Heart right ventricle (tissue), 16 donors: ENCODE data around the gene MS4A2. TPM values are rescaled to one million over a fixed set of nuclear protein-coding genes. Genes with fewer than 3 reads are reported as not detected.

Experiments
- ATAC-seq, 8 donors: fragments of 200-7000 bp; cut with Tn5 transposase; one replicate each; pipeline ENCODE4 v1.9.1; 2020; ENCODE audit warnings: mild to moderate bottlenecking in 8 of 8, moderate library complexity in 8 of 8, moderate number of reproducible peaks in 1 of 8
- DNase-seq, 2 donors: peaks; one replicate each; pipeline ENCODE4 v3.0.0-alpha.2; 2020
- H3K27ac ChIP-seq, 10 donors: fragments of 200-600 bp; sonication (generic) in 2 of 10; one replicate each; pipeline versions ENCODE4 v1.5.0 to v1.8.0; 2020 to 2022; ENCODE audit warnings: mild to moderate bottlenecking in 3 of 10
- H3K27me3 ChIP-seq, 7 donors: fragments of 200-600 bp; one replicate each; pipeline ENCODE4 v1.8.0; 2021 to 2022; ENCODE audit warnings: mild to moderate bottlenecking in 2 of 7
- H3K36me3 ChIP-seq, 9 donors: fragments of 200-600 bp; sonication (generic) in 1 of 9; one replicate each; pipeline versions ENCODE4 v1.5.0 to v1.8.0; 2020 to 2022; ENCODE audit warnings: mild to moderate bottlenecking in 2 of 9
- H3K4me1 ChIP-seq, 9 donors: fragments of 200-600 bp; sonication (generic) in 1 of 9; one replicate each; pipeline versions ENCODE4 v1.5.0 to v1.8.0; 2020 to 2022; ENCODE audit warnings: mild to moderate bottlenecking in 4 of 9
- H3K4me3 ChIP-seq, 10 donors: fragments of 200-600 bp; sonication (generic) in 2 of 10; one replicate each; pipeline versions ENCODE4 v1.5.0 to v1.8.0; 2020 to 2022; ENCODE audit warnings: mild to moderate bottlenecking in 7 of 10, moderate library complexity in 2 of 10
- H3K9me3 ChIP-seq, 11 donors: fragments of 200-600 bp in 10 of 11; sonication (generic) in 2 of 11; one replicate each; pipeline versions ENCODE4 v1.5.0 to v1.8.0; 2013 to 2022; ENCODE audit warnings: mild to moderate bottlenecking in 2 of 11, control low read depth in 1 of 11, moderate library complexity in 1 of 11
- WGBS, 2 donors: extraction: QIAGEN DNeasy Blood & Tissue Kit; methylation state at CpG; one replicate each; pipeline ENCODE4 v1.1.7; 2013; ENCODE audit warnings: inconsistent platforms in 1 of 2; 5-methylcytosine and 5-hydroxymethylcytosine counted together
- intact Hi-C, 10 donors: fragments of 100-400 bp; cut with DNase I; formaldehyde crosslinking; loops; one replicate each; pipeline versions ENCODE4 v1.11.1 to v1.14.2; 2022
- polyA plus RNA-seq, 2 donors: library from polyadenylated mRNA; stranded (reverse); fragments of 200-250 nt; gene quantifications; one replicate each; pipeline ENCODE4 v1.2.3, GENCODE V29; 2013
- total RNA-seq, 10 donors: library from RNA; stranded (reverse); fragmentation: NEBNext Ultra II Directional in 3 of 10; extraction: Animal tissue kit (Norgen Biotek cat#: 25700) in 3 of 10; gene quantifications; one replicate each; pipeline versions ENCODE4 v1.2.1 to v1.2.4, GENCODE V29; 2021 to 2023
- TF ChIP-seq, protein P1 (sequence below), 9 donors: fragments of 200-600 bp; sonication (generic) in 2 of 9; IDR thresholded peaks; one replicate each; pipeline versions ENCODE4 v1.5.0 to v1.8.0; 2021 to 2022; ENCODE audit warnings: antibody characterized with exemption in 9 of 9, mild to moderate bottlenecking in 5 of 9, moderate library complexity in 1 of 9
- donor health status: Arrhythmogenic right ventricular cardiomyopathy.
- donor health status: ischemic (EF 13 %, LVEDD 7.1; RV severe dilation, severe dysfunction).
- donor health status: healthy with polysubstance abuse.
- donor health status: DM: no; HTN: yes; CAD: no.
- donor health status: DM: no; HTN: no; CAD: no.
- donor health status: ischemic (EF 25% LVEDD 6.9; RV normal size, moderate dysfunction).
- donor health status: ischemic (EF 25% LVEDD 5.7; RV mildly dilated, moderate dysfunction).
- donor health status: healthy.
- donor health status: DM: yes; HTN: yes; CAD: no.
- donor health status: Ischemic cardiomyopathy.
- donor health status: ischemic (EF 35%, LVEDD 5.7; RV mildly dilated, moderate dysfunction).
- donor health status: nonischemic (EF 11% LVEDD 7.7; RV severe dilation, severe dysfunction).
- donor health status: DM: yes; HTN: yes; CAD: no.
- donor health status: PGD.
- donor health status: ischemic (EF 29% LVEDD 5.4; RV normal size, mild dysfunction).
- donor health status: nonischemic (EF 23%, LVEDD 6.1; RV moderate dilation, normal function).

Gene MS4A2
- total and polyA plus RNA-seq, 12 donors: 0.06 to 0.79 (median 0.43) TPM; not detected in 4

DNA sequence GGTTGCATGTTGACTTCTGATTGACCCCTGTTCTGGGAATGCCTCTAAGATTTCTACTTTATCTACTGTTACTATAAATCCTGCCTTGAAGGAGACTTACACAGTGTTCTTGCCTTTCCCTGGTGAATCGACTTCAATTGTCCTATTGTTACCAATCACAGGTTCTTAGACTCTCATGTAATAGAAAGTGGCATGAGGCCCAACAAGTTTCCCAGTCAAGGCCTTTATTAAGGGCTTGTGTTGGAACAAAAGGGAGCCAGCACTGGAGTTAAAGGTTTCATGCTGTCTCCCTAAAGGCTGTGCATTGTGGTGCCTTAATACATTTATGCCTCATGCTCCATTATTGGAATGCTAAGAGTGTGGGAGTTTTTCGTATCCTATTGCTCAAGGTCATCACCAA, 23.3 kb downstream of the MS4A2 start:
- intact Hi-C loops: no loop called here
- ATAC-seq: no peak
- 64 to 68% methylated on average over 2 of the region's 2 CpGs for WGBS, 2 donors

DNA sequence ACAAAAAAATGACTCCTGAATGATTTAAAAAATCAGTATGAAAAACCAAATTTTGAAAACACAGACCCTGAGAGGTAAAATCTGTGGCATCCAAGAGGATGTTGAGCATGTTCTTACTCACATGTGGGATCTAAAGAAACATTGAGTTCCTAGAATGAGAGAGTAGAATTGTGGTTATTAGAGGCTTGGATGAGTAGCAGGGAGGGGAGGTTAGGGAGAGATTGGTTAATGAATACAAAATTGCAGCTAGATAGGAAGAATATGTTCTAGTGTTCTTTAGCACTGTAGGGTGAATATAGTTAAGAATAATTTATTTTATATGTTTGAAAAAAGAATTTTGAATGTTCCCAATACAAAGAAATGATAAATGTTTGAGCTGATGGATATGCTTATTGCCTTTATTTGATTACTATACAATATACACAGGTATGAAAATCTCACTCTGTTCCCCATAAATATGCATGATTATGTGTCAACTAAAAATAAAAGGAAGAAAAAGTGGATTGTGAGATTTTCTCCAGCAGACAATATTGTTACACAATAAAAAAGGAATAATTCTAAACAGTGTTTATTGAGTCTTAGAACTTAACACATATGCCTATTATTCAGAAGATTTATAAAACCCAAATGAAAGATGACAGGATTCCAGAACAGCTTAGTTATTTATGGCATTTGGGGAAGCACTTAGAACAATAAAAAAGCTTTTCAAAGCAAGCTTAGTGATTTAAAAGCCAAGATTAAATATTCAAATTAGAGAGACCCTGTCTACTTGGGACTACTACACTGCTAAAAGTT, 28.7 kb downstream of the MS4A2 start:
- no peaks in the 10 kb centered on the region for H3K9me3 ChIP-seq
- no peak overlapping the region for H3K4me3 ChIP-seq
- H3K36me3 ChIP-seq: no peaks in the 10 kb centered on the region
- intact Hi-C loops: no loop called here
- H3K4me1 ChIP-seq: no peaks in the 10 kb centered on the region
- no peak overlapping the region for H3K27ac ChIP-seq
- no peaks in the 10 kb centered on the region for H3K27me3 ChIP-seq
- TF ChIP-seq, protein P1, sequence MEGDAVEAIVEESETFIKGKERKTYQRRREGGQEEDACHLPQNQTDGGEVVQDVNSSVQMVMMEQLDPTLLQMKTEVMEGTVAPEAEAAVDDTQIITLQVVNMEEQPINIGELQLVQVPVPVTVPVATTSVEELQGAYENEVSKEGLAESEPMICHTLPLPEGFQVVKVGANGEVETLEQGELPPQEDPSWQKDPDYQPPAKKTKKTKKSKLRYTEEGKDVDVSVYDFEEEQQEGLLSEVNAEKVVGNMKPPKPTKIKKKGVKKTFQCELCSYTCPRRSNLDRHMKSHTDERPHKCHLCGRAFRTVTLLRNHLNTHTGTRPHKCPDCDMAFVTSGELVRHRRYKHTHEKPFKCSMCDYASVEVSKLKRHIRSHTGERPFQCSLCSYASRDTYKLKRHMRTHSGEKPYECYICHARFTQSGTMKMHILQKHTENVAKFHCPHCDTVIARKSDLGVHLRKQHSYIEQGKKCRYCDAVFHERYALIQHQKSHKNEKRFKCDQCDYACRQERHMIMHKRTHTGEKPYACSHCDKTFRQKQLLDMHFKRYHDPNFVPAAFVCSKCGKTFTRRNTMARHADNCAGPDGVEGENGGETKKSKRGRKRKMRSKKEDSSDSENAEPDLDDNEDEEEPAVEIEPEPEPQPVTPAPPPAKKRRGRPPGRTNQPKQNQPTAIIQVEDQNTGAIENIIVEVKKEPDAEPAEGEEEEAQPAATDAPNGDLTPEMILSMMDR (IDR thresholded peaks at IDR 0.05): no peak
- ATAC-seq (no peak), DNase-seq (no peak)

More for the DNA sequence above, 23.3 kb downstream of the MS4A2 start:
- Histone ChIP-seq H3K27ac (no peak overlapping the region), H3K4me3 (no peak overlapping the region), H3K4me1 (no peaks in the 10 kb centered on the region), H3K27me3 (no peaks in the 10 kb centered on the region), H3K36me3 (no peaks in the 10 kb centered on the region), H3K9me3 (no peaks in the 10 kb centered on the region)
- TF ChIP-seq, protein P1 (IDR thresholded peaks at IDR 0.05): no peak
- no peak for DNase-seq

DNA sequence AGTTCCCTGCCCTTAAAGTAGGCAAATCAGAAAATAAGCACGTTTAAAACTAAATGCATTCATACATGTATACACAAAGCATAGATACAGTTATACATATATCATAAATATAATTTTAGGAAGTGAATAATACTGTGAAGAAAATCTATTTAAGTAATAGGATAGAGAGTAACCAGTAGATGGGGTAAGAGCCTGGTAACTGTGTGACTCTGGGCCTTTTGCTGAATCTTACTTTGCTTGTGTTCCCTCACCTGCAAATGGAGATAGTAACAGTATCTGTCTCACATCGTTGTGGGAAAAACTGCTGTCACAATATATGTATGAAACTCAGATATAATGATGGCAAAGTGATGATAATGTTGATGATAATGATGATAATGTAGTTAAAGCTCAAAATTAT, 29.9 kb downstream of the MS4A2 start:
- no peaks in the 10 kb centered on the region for H3K9me3 ChIP-seq
- no peaks in the 10 kb centered on the region for H3K4me1 ChIP-seq
- H3K4me3 ChIP-seq: no peak overlapping the region
- no peak overlapping the region for H3K27ac ChIP-seq
- WGBS, 2 donors: 60 to 65% methylated on average over 2 of the region's 2 CpGs
- H3K36me3 ChIP-seq: no peaks in the 10 kb centered on the region
- ATAC-seq (no peak), DNase-seq (no peak)
- intact Hi-C loops: no loop called here
- TF ChIP-seq, protein P1 (IDR thresholded peaks at IDR 0.05): peak in 4 of 9 donors; percentile 7 to 33 (median 14)
- H3K27me3 ChIP-seq: no peaks in the 10 kb centered on the region

DNA sequence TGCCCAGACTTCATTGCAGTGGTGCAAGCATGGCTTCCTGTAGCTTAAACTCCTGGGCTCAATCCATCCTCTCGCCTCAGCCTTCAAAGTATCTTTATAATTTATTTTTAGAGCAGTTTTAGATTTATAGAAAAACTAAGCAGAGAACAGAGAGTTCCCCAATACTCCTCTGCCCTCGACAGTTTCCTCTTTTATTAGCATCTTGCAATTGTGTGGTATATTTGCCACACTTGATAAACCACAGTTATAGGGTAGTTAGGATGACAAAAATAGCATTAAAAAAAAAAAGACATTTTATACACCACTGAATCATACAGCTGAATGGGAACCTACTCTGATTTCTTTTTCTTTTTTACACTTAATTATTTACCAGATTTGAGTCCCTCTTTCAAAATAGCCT, 31.2 kb downstream of the MS4A2 start:
- 85 to 88% methylated on average over 2 of the region's 2 CpGs for WGBS, 2 donors
- Histone ChIP-seq H3K27me3 (no peaks in the 10 kb centered on the region), H3K4me1 (no peaks in the 10 kb centered on the region), H3K4me3 (no peak overlapping the region), H3K27ac (no peak overlapping the region), H3K9me3 (no peaks in the 10 kb centered on the region), H3K36me3 (no peaks in the 10 kb centered on the region)
- intact Hi-C loops: loop anchor here in 1 of 10 donors (10.0 kb wide), 1 partner anchor 295 kb away; no protein-coding TSS in a partner anchor
- no peak for ATAC-seq
- TF ChIP-seq, protein P1 (IDR thresholded peaks at IDR 0.05): no peak
- no peak for DNase-seq
